Prostate gland (tissue), 2 donors: Measurements from ENCODE around the gene ZMYM5.

Experiments
- POLR2A ChIP-seq: fragments of 450-650 bp; IDR thresholded peaks from one replicate; pipeline ENCODE4 v1.6.1; 2016; ENCODE audit warnings: antibody characterized with exemption, mild to moderate bottlenecking
- POLR2AphosphoS5 ChIP-seq: sonication (generic); formaldehyde crosslinking; IDR thresholded peaks from one replicate; pipeline ENCODE4 v1.6.1; 2017; ENCODE audit warnings: antibody characterized with exemption
- TF ChIP-seq, protein P1 (sequence below), 4 experiments: fragments of 200-600 bp in 2 of 4; fragments of 450-650 bp in 2 of 4; sonication (generic) in 2 of 4; IDR thresholded peaks; 1 replicate in 3 of 4; 2 replicates in 1 of 4; pipeline ENCODE4 v1.5.1; 2016 to 2019; ENCODE audit warnings: antibody characterized with exemption in 4 of 4, mild to moderate bottlenecking in 2 of 4, moderate library complexity in 2 of 4

DNA sequence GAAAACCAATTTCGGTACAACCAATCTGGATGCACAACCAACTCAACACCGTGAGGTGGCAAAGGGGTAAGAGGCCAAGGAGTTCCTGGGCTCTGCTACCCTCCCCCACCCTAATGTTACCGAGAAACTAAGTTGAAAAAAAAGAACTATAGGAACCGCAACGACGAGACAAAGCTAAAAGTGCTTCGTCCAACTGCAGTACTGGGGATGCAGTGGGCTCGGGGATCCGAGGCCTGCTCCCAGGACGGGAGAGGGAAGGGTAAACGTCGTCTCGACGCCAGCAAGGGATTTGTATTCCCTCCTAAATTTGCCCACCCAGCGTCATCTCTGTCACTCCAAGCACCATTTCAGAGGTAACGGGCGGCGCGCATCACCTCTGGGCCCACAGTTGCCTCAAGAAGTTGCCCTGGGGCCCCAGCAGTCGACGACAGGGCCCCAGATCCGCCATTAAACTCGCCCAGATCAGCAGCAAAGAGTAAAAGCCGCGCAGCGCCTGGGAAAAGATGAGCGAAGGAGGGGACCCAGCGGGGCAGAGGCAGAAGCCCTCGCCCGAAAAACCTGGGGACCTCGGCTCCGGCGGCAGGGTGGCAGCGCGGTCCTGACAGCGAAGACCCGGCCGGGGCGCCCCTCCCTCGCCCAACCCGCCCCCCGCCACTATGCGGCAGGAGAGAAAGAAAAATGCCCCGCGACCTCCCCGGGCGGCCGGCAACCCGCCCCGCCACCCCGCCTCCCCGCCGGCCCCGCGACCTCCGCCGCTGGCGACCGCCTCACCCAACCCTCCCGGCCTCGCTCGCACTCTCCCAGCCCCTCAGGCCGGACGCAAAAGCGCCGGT, 752 bp downstream of the ZMYM5 start:
- TF ChIP-seq, protein P1, sequence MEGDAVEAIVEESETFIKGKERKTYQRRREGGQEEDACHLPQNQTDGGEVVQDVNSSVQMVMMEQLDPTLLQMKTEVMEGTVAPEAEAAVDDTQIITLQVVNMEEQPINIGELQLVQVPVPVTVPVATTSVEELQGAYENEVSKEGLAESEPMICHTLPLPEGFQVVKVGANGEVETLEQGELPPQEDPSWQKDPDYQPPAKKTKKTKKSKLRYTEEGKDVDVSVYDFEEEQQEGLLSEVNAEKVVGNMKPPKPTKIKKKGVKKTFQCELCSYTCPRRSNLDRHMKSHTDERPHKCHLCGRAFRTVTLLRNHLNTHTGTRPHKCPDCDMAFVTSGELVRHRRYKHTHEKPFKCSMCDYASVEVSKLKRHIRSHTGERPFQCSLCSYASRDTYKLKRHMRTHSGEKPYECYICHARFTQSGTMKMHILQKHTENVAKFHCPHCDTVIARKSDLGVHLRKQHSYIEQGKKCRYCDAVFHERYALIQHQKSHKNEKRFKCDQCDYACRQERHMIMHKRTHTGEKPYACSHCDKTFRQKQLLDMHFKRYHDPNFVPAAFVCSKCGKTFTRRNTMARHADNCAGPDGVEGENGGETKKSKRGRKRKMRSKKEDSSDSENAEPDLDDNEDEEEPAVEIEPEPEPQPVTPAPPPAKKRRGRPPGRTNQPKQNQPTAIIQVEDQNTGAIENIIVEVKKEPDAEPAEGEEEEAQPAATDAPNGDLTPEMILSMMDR (IDR thresholded peaks at IDR 0.05) = no peak
- TF ChIP-seq POLR2A (no peak), POLR2AphosphoS5 (no peak)
